ENCODE measurements around the gene CCR8.

CCR8 gene

DNA sequence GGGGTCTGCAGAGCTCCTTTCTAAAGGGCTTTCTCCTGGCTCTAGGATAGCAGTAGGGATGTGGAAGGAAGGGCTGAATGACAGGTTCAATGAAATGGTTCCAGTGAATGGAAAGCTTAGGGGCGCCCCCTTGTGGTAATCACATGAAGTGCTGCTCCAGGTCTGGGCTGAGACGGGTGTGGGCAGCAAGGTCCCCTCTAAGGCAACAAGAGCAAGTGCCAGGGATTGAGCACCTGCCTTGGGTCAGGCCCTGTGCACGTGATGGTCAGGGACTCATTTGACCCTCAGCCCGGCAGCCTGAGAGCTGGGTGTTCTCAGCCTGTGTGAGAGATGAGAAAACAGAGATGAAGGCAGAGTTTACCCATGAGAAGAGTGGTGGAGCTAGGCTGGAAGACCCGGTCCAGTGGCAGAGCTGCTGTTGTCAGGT, 37.6 kb upstream of the CCR8 start:
- H3K27me3 ChIP-seq (ENCODE audit: control insufficient read depth, insufficient read depth, low read length): no peaks in the 10 kb centered on the region
- no peak overlapping the region for H3K4me3 ChIP-seq (ENCODE audit: low read length)
- H3K9ac ChIP-seq (ENCODE audit: low read length): no peak overlapping the region
- no peaks in the 10 kb centered on the region for H3K4me1 ChIP-seq (ENCODE audit: control insufficient read depth, insufficient read depth, low read length)
- no peak overlapping the region for H3K27ac ChIP-seq (ENCODE audit: low read depth, low read length)
- H3K36me3 ChIP-seq (ENCODE audit: control insufficient read depth, insufficient read depth, low read length): no peaks in the 10 kb centered on the region

DNA sequence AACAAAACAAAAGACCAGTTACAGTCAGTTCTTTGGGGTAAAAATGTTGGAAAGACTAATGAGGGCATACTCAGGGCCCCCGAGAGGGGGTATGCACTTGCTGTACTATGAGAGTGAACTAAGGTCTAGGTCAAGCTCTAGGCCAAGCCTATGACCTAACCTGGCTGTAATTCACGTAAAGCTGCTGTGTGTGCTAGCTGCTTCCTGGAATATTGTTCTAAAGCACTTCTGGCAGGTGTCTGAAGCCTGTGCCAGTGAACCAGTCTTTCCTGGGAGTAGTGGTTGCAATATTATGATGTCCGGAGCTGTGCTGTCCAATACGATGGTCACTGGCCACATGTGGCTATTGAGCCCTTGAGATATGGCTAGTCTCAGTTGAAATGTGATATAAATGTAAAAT, 36.5 kb upstream of the CCR8 start:
- Histone ChIP-seq H3K4me3 (ENCODE audit: low read length) (no peak overlapping the region), H3K27ac (ENCODE audit: low read depth, low read length) (no peak overlapping the region), H3K36me3 (ENCODE audit: control insufficient read depth, insufficient read depth, low read length) (no peaks in the 10 kb centered on the region), H3K4me1 (ENCODE audit: control insufficient read depth, insufficient read depth, low read length) (no peaks in the 10 kb centered on the region), H3K27me3 (ENCODE audit: control insufficient read depth, insufficient read depth, low read length) (no peaks in the 10 kb centered on the region), H3K9ac (ENCODE audit: low read length) (no peak overlapping the region)

DNA sequence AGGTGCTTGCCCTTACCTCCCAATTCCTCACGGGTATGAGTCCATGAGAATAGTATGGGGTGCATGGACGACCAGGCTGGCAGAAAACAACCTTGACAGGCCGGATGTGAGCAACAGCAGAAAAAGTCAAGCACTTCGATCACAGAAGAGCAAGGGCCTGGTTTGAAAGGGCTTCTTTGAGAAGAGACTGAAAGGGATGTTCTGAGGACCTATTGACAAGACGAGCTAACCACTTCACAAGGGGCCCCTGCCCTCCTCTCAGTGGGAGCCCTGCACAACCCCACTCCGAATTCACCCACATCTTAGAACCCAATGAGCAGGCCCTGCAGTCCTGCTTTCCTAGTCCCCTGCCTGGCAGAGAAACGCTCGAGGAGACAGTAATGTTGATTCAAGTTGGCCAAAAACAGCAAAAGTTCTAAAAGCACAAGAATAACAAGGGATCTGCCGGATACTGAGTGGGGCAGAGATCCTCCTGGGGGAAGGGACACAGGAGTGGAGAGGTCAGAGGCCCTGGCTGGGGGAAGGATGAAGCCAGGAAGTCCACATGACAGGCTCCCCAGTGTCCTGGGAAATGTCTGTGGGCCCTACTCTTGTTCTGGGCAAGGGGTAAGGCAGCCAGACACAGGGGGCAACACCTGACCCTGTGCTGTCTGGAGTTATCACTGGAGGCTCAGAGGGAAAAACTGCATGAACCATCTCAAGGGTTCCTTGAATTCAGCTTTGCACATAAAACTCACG, 34.9 kb upstream of the CCR8 start:
- Histone ChIP-seq H3K36me3 (ENCODE audit: control insufficient read depth, insufficient read depth, low read length) (no peaks in the 10 kb centered on the region), H3K4me3 (ENCODE audit: low read length) (no peak overlapping the region), H3K27ac (ENCODE audit: low read depth, low read length) (no peak overlapping the region), H3K27me3 (ENCODE audit: control insufficient read depth, insufficient read depth, low read length) (no peaks in the 10 kb centered on the region), H3K9ac (ENCODE audit: low read length) (no peak overlapping the region), H3K4me1 (ENCODE audit: control insufficient read depth, insufficient read depth, low read length) (no peaks in the 10 kb centered on the region)

GRCh38 chr3:39295184-39295775, 34.2 kb upstream of the CCR8 start:
- Histone ChIP-seq H3K9ac (ENCODE audit: low read length) (no peak overlapping the region), H3K4me3 (ENCODE audit: low read length) (no peak overlapping the region), H3K27me3 (ENCODE audit: control insufficient read depth, insufficient read depth, low read length) (no peaks in the 10 kb centered on the region), H3K4me1 (ENCODE audit: control insufficient read depth, insufficient read depth, low read length) (no peaks in the 10 kb centered on the region), H3K27ac (ENCODE audit: low read depth, low read length) (no peak overlapping the region), H3K36me3 (ENCODE audit: control insufficient read depth, insufficient read depth, low read length) (no peaks in the 10 kb centered on the region)

- Histone ChIP-seq H3K4me3 (ENCODE audit: low read length) (no peak overlapping the region), H3K27me3 (ENCODE audit: control insufficient read depth, insufficient read depth, low read length) (no peaks in the 10 kb centered on the region), H3K27ac (ENCODE audit: low read depth, low read length) (no peak overlapping the region), H3K4me1 (ENCODE audit: control insufficient read depth, insufficient read depth, low read length) (no peaks in the 10 kb centered on the region), H3K36me3 (ENCODE audit: control insufficient read depth, insufficient read depth, low read length) (no peaks in the 10 kb centered on the region), H3K9ac (ENCODE audit: low read length) (no peak overlapping the region)
Measured at GRCh38 chr3:39296197-39297077, 33.1 kb upstream of the CCR8 start.

DNA sequence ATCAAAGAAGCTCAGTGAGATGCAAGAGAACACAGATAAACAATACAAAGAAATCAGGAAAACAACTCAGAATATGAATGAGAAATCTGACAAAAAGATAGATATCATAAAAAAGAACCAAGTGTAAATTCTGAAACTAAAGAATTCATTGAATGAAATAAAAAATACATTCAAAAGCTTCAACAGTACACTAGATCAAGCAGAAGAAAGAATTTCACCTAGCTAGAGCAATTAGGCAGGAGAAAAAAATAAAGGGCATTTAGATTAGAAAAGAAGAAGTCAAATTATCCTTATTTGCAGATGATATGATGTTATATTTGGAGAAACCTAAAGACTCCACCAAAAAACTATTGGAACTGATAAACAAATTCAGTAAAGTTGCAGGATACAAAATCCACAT, 30.2 kb upstream of the CCR8 start:
- H3K9ac ChIP-seq (ENCODE audit: low read length): no peak overlapping the region
- H3K27me3 ChIP-seq (ENCODE audit: control insufficient read depth, insufficient read depth, low read length): no peaks in the 10 kb centered on the region
- H3K4me1 ChIP-seq (ENCODE audit: control insufficient read depth, insufficient read depth, low read length): no peaks in the 10 kb centered on the region
- no peak overlapping the region for H3K4me3 ChIP-seq (ENCODE audit: low read length)
- no peaks in the 10 kb centered on the region for H3K36me3 ChIP-seq (ENCODE audit: control insufficient read depth, insufficient read depth, low read length)
- H3K27ac ChIP-seq (ENCODE audit: low read depth, low read length): no peak overlapping the region

DNA sequence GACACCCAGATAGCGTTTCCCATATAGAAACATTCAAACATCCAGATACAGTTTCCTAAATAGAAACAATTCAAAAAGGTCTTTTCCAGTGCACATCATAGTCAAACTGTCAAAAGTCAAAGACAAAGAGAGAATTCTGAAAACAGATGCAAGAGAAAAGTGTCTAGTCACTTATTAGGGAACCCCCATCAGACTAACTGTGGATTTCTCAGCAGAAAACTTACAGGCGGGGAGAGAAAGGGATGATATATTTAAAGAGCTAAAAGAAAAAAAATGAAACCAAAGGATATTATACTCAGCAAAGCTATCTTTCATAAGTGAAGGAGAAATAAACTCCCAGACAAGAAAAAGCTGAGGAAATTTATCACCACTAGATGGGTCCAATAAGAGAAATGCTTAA, 27.3 kb upstream of the CCR8 start:
- Histone ChIP-seq H3K27ac (ENCODE audit: low read depth, low read length) (no peak overlapping the region), H3K4me3 (ENCODE audit: low read length) (no peak overlapping the region), H3K9ac (ENCODE audit: low read length) (no peak overlapping the region), H3K27me3 (ENCODE audit: control insufficient read depth, insufficient read depth, low read length) (no peaks in the 10 kb centered on the region), H3K36me3 (ENCODE audit: control insufficient read depth, insufficient read depth, low read length) (no peaks in the 10 kb centered on the region), H3K4me1 (ENCODE audit: control insufficient read depth, insufficient read depth, low read length) (no peaks in the 10 kb centered on the region)

GRCh38 chr3:39313289-39313688, 16.2 kb upstream of the CCR8 start:
- no peak overlapping the region for H3K27ac ChIP-seq (ENCODE audit: low read depth, low read length)
- H3K9ac ChIP-seq (ENCODE audit: low read length): no peak overlapping the region
- no peaks in the 10 kb centered on the region for H3K36me3 ChIP-seq (ENCODE audit: control insufficient read depth, insufficient read depth, low read length)
- no peaks in the 10 kb centered on the region for H3K4me1 ChIP-seq (ENCODE audit: control insufficient read depth, insufficient read depth, low read length)
- H3K27me3 ChIP-seq (ENCODE audit: control insufficient read depth, insufficient read depth, low read length): no peaks in the 10 kb centered on the region
- H3K4me3 ChIP-seq (ENCODE audit: low read length): no peak overlapping the region

- Histone ChIP-seq H3K4me3 (ENCODE audit: low read length) (no peak overlapping the region), H3K4me1 (ENCODE audit: control insufficient read depth, insufficient read depth, low read length) (no peaks in the 10 kb centered on the region), H3K36me3 (ENCODE audit: control insufficient read depth, insufficient read depth, low read length) (no peaks in the 10 kb centered on the region), H3K9ac (ENCODE audit: low read length) (no peak overlapping the region), H3K27me3 (ENCODE audit: control insufficient read depth, insufficient read depth, low read length) (no peaks in the 10 kb centered on the region), H3K27ac (ENCODE audit: low read depth, low read length) (no peak overlapping the region)
Measured at GRCh38 chr3:39315420-39315819, 14.1 kb upstream of the CCR8 start.

GRCh38 chr3:39317571-39318169, 11.8 kb upstream of the CCR8 start:
- no peak overlapping the region for H3K27ac ChIP-seq (ENCODE audit: low read depth, low read length)
- no peaks in the 10 kb centered on the region for H3K36me3 ChIP-seq (ENCODE audit: control insufficient read depth, insufficient read depth, low read length)
- H3K27me3 ChIP-seq (ENCODE audit: control insufficient read depth, insufficient read depth, low read length): no peaks in the 10 kb centered on the region
- H3K4me3 ChIP-seq (ENCODE audit: low read length): no peak overlapping the region
- no peak overlapping the region for H3K9ac ChIP-seq (ENCODE audit: low read length)
- no peaks in the 10 kb centered on the region for H3K4me1 ChIP-seq (ENCODE audit: control insufficient read depth, insufficient read depth, low read length)

DNA sequence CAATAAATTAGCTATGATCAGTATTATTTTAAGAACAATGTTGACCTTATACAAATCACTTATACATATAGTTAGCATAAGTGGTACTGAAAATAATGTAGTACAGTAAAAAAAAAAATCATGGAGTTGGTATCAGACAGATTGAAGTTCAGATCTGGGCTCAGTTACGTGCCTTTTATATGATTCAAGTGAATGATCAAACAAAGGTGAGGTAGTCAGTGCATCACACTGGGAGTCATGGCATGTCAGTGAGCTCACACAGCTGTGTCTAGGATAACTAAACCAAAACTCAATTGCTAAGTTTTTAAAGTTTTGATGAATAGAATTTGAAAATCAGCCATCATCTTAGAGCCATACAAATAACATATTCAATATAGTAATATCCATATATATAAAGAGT, 11.2 kb upstream of the CCR8 start:
- Histone ChIP-seq H3K36me3 (ENCODE audit: control insufficient read depth, insufficient read depth, low read length) (no peaks in the 10 kb centered on the region), H3K4me1 (ENCODE audit: control insufficient read depth, insufficient read depth, low read length) (no peaks in the 10 kb centered on the region), H3K27ac (ENCODE audit: low read depth, low read length) (no peak overlapping the region)

DNA sequence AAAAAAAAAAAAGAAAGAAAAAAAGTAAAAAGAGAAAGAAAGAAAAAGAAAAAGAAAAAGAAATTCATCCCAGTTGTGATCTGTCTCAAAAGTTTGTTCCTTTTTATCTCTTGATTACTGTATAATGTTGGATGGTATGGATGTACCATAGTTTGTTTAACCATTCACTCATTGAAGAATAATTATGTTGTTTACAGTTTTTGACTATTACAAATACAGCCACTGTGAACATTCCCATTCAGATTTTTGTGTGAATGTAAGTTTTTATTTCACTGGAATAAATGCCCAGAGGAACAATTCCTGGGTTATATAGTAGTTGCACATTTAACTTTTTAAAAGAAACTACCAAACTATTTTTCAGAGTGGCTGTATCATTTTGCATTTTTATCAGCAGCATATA, 10.3 kb upstream of the CCR8 start:
- Histone ChIP-seq H3K27me3 (ENCODE audit: control insufficient read depth, insufficient read depth, low read length) (no peaks in the 10 kb centered on the region), H3K27ac (ENCODE audit: low read depth, low read length) (no peak overlapping the region), H3K36me3 (ENCODE audit: control insufficient read depth, insufficient read depth, low read length) (no peaks in the 10 kb centered on the region), H3K4me1 (ENCODE audit: control insufficient read depth, insufficient read depth, low read length) (no peaks in the 10 kb centered on the region), H3K9ac (ENCODE audit: low read length) (no peak overlapping the region), H3K4me3 (ENCODE audit: low read length) (no peak overlapping the region)

More for the DNA sequence above, 11.2 kb upstream of the CCR8 start:
- H3K27me3 ChIP-seq (ENCODE audit: control insufficient read depth, insufficient read depth, low read length): no peaks in the 10 kb centered on the region
- H3K9ac ChIP-seq (ENCODE audit: low read length): no peak overlapping the region
- no peak overlapping the region for H3K4me3 ChIP-seq (ENCODE audit: low read length)
